K562 (cell line): Measurements from ENCODE around the gene TBXAS1. TPM values are rescaled to one million over a fixed set of nuclear protein-coding genes. Genes with fewer than 3 reads are reported as not detected.

ENCODE experiments used
- ATAC-seq: fragments of 200-7000 bp; cut with Tn5 transposase; 3 replicates; pipeline ENCODE4 v1.9.1; 2020; ENCODE audit warnings: moderate library complexity
- BruUV-seq: library from RNA; stranded (reverse); fragments of 400-500 nt; replicated peaks from 2 replicates; lab custom pipeline; 2021; lab: Mats Ljungman, UMichigan
- CTCF ChIA-PET: fragments of 300-600 bp; formaldehyde crosslinking; extraction: SDS; loops from one replicate; lab custom pipeline; 2021; ENCODE audit warnings: low intra/inter-chr PET ratio; lab: Yijun Ruan, JAX
- POLR2A ChIA-PET: fragments of 300-600, 350-650 bp; sonication (Branson Sonifier 250); formaldehyde crosslinking; extraction: SDS; loops from one replicate; lab custom pipeline; 2021; ENCODE audit warnings: antibody characterized with exemption, inconsistent platforms; lab: Yijun Ruan, JAX
- DNase-seq, 4 experiments: peaks; one replicate each; pipeline versions ENCODE4 v3.0.0 to v3.0.0-alpha.2; 2011 to 2018; ENCODE audit warnings: low spot score in 3 of 4, mixed read lengths in 3 of 4; ENCODE audit errors: extremely low read depth in 1 of 4
- FAIRE-seq: peaks from 2 replicates; lab custom pipeline; 2011; peaks lifted over from hg19 to GRCh38; lab: Jason Lieb, UNC
- H2AFZ ChIP-seq: 2 replicates; pipeline ENCODE4 v1.6.0; 2011; ENCODE audit warnings: low read depth, low read length, control low read depth, inconsistent platforms
- H3K27ac ChIP-seq: fragments of 200-600 bp; 3 replicates; pipeline ENCODE4 v1.8.0; 2011; ENCODE audit warnings: low read depth, mild to moderate bottlenecking, control low read depth, inconsistent platforms, low read length, moderate library complexity, mixed read lengths; ENCODE audit errors: extremely low read depth
- H3K27me3 ChIP-seq, 2 experiments: fragments of 300-600 bp in 1 of 2; 2 replicates in 1 of 2; 3 replicates in 1 of 2; pipeline versions ENCODE4 v1.6.0 to v1.8.0; 2011; ENCODE audit warnings: inconsistent platforms in 2 of 2, low read length in 2 of 2, mild to moderate bottlenecking in 1 of 2, mixed read lengths in 1 of 2, moderate library complexity in 1 of 2; ENCODE audit not compliant: control insufficient read depth in 2 of 2, insufficient read depth in 2 of 2
- H3K36me3 ChIP-seq: fragments of 300-600 bp; 3 replicates; pipeline ENCODE4 v1.8.0; 2011; ENCODE audit warnings: mild to moderate bottlenecking, low read length, inconsistent platforms; ENCODE audit not compliant: control insufficient read depth, insufficient read depth
- H3K4me1 ChIP-seq, 2 experiments: fragments of 200-600 bp in 1 of 2; replicated peaks in 1 of 2; 2 replicates in 1 of 2; 3 replicates in 1 of 2; pipeline versions ENCODE4 v1.5.1 to v1.8.0; 2011; ENCODE audit warnings: inconsistent platforms in 2 of 2, low read length in 2 of 2, mild to moderate bottlenecking in 1 of 2, mixed read lengths in 1 of 2, moderate library complexity in 1 of 2; ENCODE audit not compliant: control insufficient read depth in 2 of 2, insufficient read depth in 2 of 2
- H3K4me2 ChIP-seq: 2 replicates; pipeline ENCODE4 v1.6.1; 2011; ENCODE audit warnings: low read length, control low read depth, inconsistent platforms, mixed read lengths; ENCODE audit not compliant: insufficient read depth
- H3K4me3 ChIP-seq: fragments of 200-600 bp; sonication (generic), shearing (Covaris generic); 2 replicates; pipeline ENCODE4 v1.5.1; 2016; ENCODE audit warnings: control low read depth, inconsistent platforms
- H3K79me2 ChIP-seq: fragments of 200-600 bp; 3 replicates; pipeline ENCODE4 v1.8.0; 2011; ENCODE audit warnings: low read length, inconsistent platforms; ENCODE audit not compliant: control insufficient read depth, insufficient read depth
- H3K9ac ChIP-seq, 2 experiments: 2 replicates each; pipeline versions ENCODE4 v1.6.0 to v1.6.1; 2011; ENCODE audit warnings: low read depth in 2 of 2, low read length in 2 of 2, control low read depth in 1 of 2, inconsistent platforms in 1 of 2, mild to moderate bottlenecking in 1 of 2, mixed read lengths in 1 of 2; ENCODE audit not compliant: insufficient read depth in 1 of 2
- H3K9me1 ChIP-seq: one replicate; pipeline ENCODE4 v1.6.0; 2011; ENCODE audit warnings: inconsistent platforms, mild to moderate bottlenecking, low read length, moderate library complexity; ENCODE audit not compliant: control insufficient read depth, insufficient read depth
- H3K9me3 ChIP-seq: replicated peaks from 2 replicates; pipeline ENCODE4 v1.5.1; 2011; ENCODE audit warnings: low read depth, low read length, inconsistent platforms; ENCODE audit not compliant: control insufficient read depth, insufficient read depth
- H4K20me1 ChIP-seq: replicated peaks from 2 replicates; pipeline ENCODE4 v1.6.1; 2011; ENCODE audit warnings: low read length, inconsistent platforms, mixed read lengths; ENCODE audit not compliant: control insufficient read depth, insufficient read depth
- EZH2 ChIP-seq: IDR thresholded peaks from 2 replicates; pipeline ENCODE4 v1.6.1; 2012; ENCODE audit warnings: low read depth, mild to moderate bottlenecking, inconsistent platforms, low read length, borderline replicate concordance
- IFI16 ChIP-seq: fragments of 250-450 bp; sonication (Bioruptor Pico); IDR thresholded peaks from 2 replicates; pipeline ENCODE4 v2.1.2; 2022; ENCODE audit warnings: mild to moderate bottlenecking, inconsistent platforms
- KDM4B ChIP-seq, 2 experiments: fragments of 450-650 bp in 1 of 2; sonication (generic) in 1 of 2; IDR thresholded peaks; 2 replicates each; pipeline ENCODE4 v1.6.1; 2016 to 2017; ENCODE audit warnings: borderline replicate concordance in 2 of 2, antibody characterized with exemption in 1 of 2, low read depth in 1 of 2, mild to moderate bottlenecking in 1 of 2
- LCOR ChIP-seq: sonication (generic); formaldehyde crosslinking; IDR thresholded peaks from 2 replicates; pipeline ENCODE4 v1.8.0; 2022; ENCODE audit warnings: mild to moderate bottlenecking, missing genetic modification reagents
- MTF1 ChIP-seq: fragments of 250-450 bp; sonication (Bioruptor Pico); IDR thresholded peaks from 2 replicates; pipeline ENCODE4 v1.9.0; 2021; ENCODE audit warnings: moderate library complexity, mild to moderate bottlenecking, inconsistent platforms, borderline replicate concordance
- NRF1 ChIP-seq, 2 experiments: fragments of 450-650 bp; IDR thresholded peaks in 1 of 2; conservative IDR thresholded peaks in 1 of 2; 2 replicates each; pipeline ENCODE4 v1.6.1; 2014; ENCODE audit warnings: mild to moderate bottlenecking in 2 of 2
- PHB ChIP-seq: fragments of 250-450 bp; sonication (Bioruptor Pico); IDR thresholded peaks from 2 replicates; pipeline ENCODE4 v1.5.0; 2021
- POLR2AphosphoS5 ChIP-seq: IDR thresholded peaks from 2 replicates; pipeline ENCODE4 v1.6.1; 2011; ENCODE audit warnings: mild to moderate bottlenecking, low read depth, low read length, moderate library complexity; ENCODE audit not compliant: control insufficient read depth, insufficient read depth
- RHOXF2B ChIP-seq: fragments of 250-450 bp; sonication (Bioruptor Pico); conservative IDR thresholded peaks from 2 replicates; pipeline ENCODE4 v1.5.1; 2021
- SNRNP70 ChIP-seq: fragments of 200-400 bp; formaldehyde crosslinking; optimal IDR thresholded peaks from 2 replicates; pipeline ENCODE3; 2017; ENCODE audit warnings: low read depth, low read length
- TBP ChIP-seq: optimal IDR thresholded peaks from 2 replicates; pipeline ENCODE3; 2011; ENCODE audit warnings: low read depth, low read length, improper control_type of control experiment
- TCF3 ChIP-seq: sonication (generic); formaldehyde crosslinking; IDR thresholded peaks from 2 replicates; pipeline ENCODE4 v1.4.0; 2020; ENCODE audit warnings: mild to moderate bottlenecking, missing genetic modification reagents
- ZNF324 ChIP-seq: fragments of 250-450 bp; sonication (Bioruptor Pico); IDR thresholded peaks from 2 replicates; pipeline ENCODE4 v1.4.0; 2020; ENCODE audit warnings: mild to moderate bottlenecking
- WGBS: fragments of 100-300 bp; shearing (Covaris generic); methylation state at CpG from one replicate; pipeline ENCODE4 v1.1.6; 2016; ENCODE audit warnings: low coverage, mixed read lengths; ENCODE audit not compliant: insufficient coverage; ENCODE audit errors: missing lambda C conversion rate; 5-methylcytosine and 5-hydroxymethylcytosine counted together
- in situ Hi-C: fragments of 300-500 bp; cut with MboI; formaldehyde crosslinking; loops from 4 replicates; pipeline ENCODE4 v1.15.0; 2018; ENCODE audit warnings: inconsistent platforms, mixed read lengths
- intact Hi-C: fragments of 100-400 bp; cut with micrococcal nuclease; formaldehyde crosslinking; loops from 2 replicates; pipeline ENCODE4 v1.14.2; 2022
- polyA plus RNA-seq, 8 experiments: library from polyadenylated mRNA; depleted of rRNA in 4 of 8; stranded (reverse) in 5 of 8; unstranded in 3 of 8; fragments of >200 nt; fragmentation: Nextera tagmentation in 2 of 8; fragmentation: Illumina TruSeq in 1 of 8; extraction: Ambion mirVana in 2 of 8; extraction: Trizol in 1 of 8; gene quantifications; 2 replicates each; pipeline versions ENCODE4 v1.2.1 to v1.2.3, GENCODE V29; 2011 to 2014; ENCODE audit warnings: inconsistent platforms in 1 of 8, missing spikeins in 1 of 8
- total RNA-seq, 7 experiments: library from RNA; depleted of rRNA in 6 of 7; stranded (reverse); fragments of >200 nt in 6 of 7; fragmentation: Illumina TruSeq in 2 of 7; extraction: Trizol in 2 of 7; gene quantifications; 2 replicates each; pipeline versions ENCODE4 v1.2.1 to v1.2.3, GENCODE V29; 2011 to 2021; ENCODE audit warnings: low replicate concordance in 1 of 7
- TF ChIP-seq, protein P1 (sequence below), 2 experiments: IDR thresholded peaks in 1 of 2; conservative IDR thresholded peaks in 1 of 2; 2 replicates each; pipeline ENCODE4 v1.6.1; 2016; ENCODE audit warnings: low read depth in 2 of 2, mild to moderate bottlenecking in 1 of 2, missing compliant biosample characterization in 1 of 2, missing genetic modification characterization in 1 of 2, moderate library complexity in 1 of 2

TBXAS1 gene
- total and polyA plus RNA-seq, 9 of the 15 experiments (the other 6 are each of a cell fraction or from before 2014, with no cell fraction given) = 1.1 to 8.3 (median 1.9) TPM

DNA sequence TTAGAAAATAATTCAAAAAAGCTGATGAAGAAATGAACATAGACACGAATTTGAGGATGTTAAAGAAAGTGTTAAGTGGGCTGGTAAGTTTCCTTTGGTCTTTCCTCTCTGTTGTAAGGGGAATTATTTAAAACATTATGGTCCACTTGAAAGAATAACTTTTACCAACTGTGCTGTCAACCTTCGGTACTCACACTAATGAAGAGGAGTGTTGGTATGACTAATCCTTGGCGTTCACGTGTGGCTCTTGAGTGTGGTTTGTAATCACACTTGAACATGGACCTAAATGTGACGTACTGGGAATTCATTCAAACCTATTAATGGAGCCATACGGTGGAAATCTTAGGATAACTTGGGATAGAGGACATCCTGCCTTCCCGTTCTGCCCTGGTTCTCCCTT is 41.3 kb downstream of the TBXAS1 start:
- Histone ChIP-seq H4K20me1 (no peaks in the 10 kb centered on the region), H3K4me3 (no peak overlapping the region), H3K4me1 (no peaks in the 10 kb centered on the region; a peak in 1 of 5 replicates), H3K4me2 (no peak overlapping the region), H3K36me3 (no peaks in the 10 kb centered on the region), H3K9me3 (no peaks in the 10 kb centered on the region), H3K27ac (no peak overlapping the region), H3K9me1 (no peaks in the 10 kb centered on the region), H3K27me3 (no peaks in the 10 kb centered on the region), H3K9ac (no peak overlapping the region), H2AFZ (no peak overlapping the region), H3K79me2 (no peaks in the 10 kb centered on the region)
- no peak for DNase-seq
- in situ Hi-C loops = no loop called here
- no peak for ATAC-seq
- 9% methylated on average over 7 of the region's 7 CpGs for WGBS
- CTCF ChIA-PET = no interaction called here
- intact Hi-C loops = no loop called here
- POLR2A ChIA-PET = no interaction called here
- BruUV-seq = no TSS peak
- FAIRE-seq = no peak
- TF ChIP-seq MTF1 (CRISPR knock-in tag) (no peak), NRF1 (conservative IDR thresholded peaks at IDR 0.05 in 1 of 2, IDR thresholded peaks at IDR 0.05 in 1 of 2) (no peak), IFI16 (no peak), KDM4B (IDR thresholded peaks at IDR 0.05; ENCODE audit: borderline replicate concordance in 2 of 2, low read depth in 1 of 2) (no peak), ZNF324 (no peak), TBP (peak; percentile 82), PHB (no peak), POLR2AphosphoS5 (peak; percentile 41; the same call in 1 of the 2 replicates), LCOR (CRISPR knock-in tag) (no peak), SNRNP70 (no peak), TCF3 (CRISPR knock-in tag) (0 out of 2 replicates have a peak, but pooled peaks have one; percentile 11), RHOXF2B (CRISPR knock-in tag) (no peak), EZH2 (no peak)
- TF ChIP-seq, protein P1, sequence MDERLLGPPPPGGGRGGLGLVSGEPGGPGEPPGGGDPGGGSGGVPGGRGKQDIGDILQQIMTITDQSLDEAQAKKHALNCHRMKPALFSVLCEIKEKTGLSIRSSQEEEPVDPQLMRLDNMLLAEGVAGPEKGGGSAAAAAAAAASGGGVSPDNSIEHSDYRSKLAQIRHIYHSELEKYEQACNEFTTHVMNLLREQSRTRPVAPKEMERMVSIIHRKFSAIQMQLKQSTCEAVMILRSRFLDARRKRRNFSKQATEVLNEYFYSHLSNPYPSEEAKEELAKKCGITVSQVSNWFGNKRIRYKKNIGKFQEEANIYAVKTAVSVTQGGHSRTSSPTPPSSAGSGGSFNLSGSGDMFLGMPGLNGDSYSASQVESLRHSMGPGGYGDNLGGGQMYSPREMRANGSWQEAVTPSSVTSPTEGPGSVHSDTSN (CRISPR knock-in tag; IDR thresholded peaks at IDR 0.05; ENCODE audit: low read depth) = no peak
- TF ChIP-seq, protein P1 (tag; conservative IDR thresholded peaks at IDR 0.05; ENCODE audit: low read depth) = no peak
